H9 (cell line): ENCODE data around the gene PSME1. TPM values are rescaled to one million over a fixed set of nuclear protein-coding genes. Genes with fewer than 3 reads are reported as not detected.
A peak's percentile ranks its signal among the peaks of the same experiment; 100 is the strongest.

Experiments used
- DNase-seq: peaks from one replicate; pipeline ENCODE4 v3.0.0-alpha.2; 2017
- H2AFZ ChIP-seq: one replicate; pipeline ENCODE4 v1.6.1; 2013; ENCODE audit warnings: mild to moderate bottlenecking, low read length, control low read depth, moderate library complexity
- H2AK5ac ChIP-seq: 2 replicates; pipeline ENCODE4 v1.6.1; 2013; ENCODE audit warnings: low read length, control low read depth, mixed read lengths; ENCODE audit not compliant: insufficient read length
- H2BK120ac ChIP-seq: one replicate; pipeline ENCODE4 v1.6.1; 2013; ENCODE audit warnings: low read depth, mild to moderate bottlenecking, low read length, control low read depth, inconsistent platforms; ENCODE audit not compliant: poor library complexity, severe bottlenecking
- H2BK12ac ChIP-seq: 2 replicates; pipeline ENCODE4 v1.6.1; 2013; ENCODE audit warnings: low read length, control low read depth, mixed read lengths, low read depth; ENCODE audit not compliant: insufficient read length
- H2BK15ac ChIP-seq: 2 replicates; pipeline ENCODE4 v1.6.1; 2013; ENCODE audit warnings: low read depth, low read length, control low read depth
- H2BK20ac ChIP-seq: one replicate; pipeline ENCODE4 v1.6.1; 2013; ENCODE audit warnings: low read depth, mild to moderate bottlenecking, low read length, control low read depth, inconsistent platforms; ENCODE audit not compliant: poor library complexity, severe bottlenecking
- H2BK5ac ChIP-seq: 2 replicates; pipeline ENCODE4 v1.6.1; 2013; ENCODE audit warnings: low read length, control low read depth, mixed read lengths; ENCODE audit not compliant: insufficient read length
- H3K14ac ChIP-seq: 2 replicates; pipeline ENCODE4 v1.6.1; 2013; ENCODE audit warnings: low read length, control low read depth; ENCODE audit not compliant: insufficient read depth
- H3K18ac ChIP-seq: 2 replicates; pipeline ENCODE4 v1.6.1; 2013; ENCODE audit warnings: low read depth, mild to moderate bottlenecking, mixed read lengths, low read length, control low read depth; ENCODE audit not compliant: insufficient read length
- H3K23ac ChIP-seq: 2 replicates; pipeline ENCODE4 v1.6.1; 2013; ENCODE audit warnings: low read length, control low read depth, mixed read lengths, low read depth; ENCODE audit not compliant: insufficient read length
- H3K23me2 ChIP-seq: 2 replicates; pipeline ENCODE4 v1.6.1; 2013; ENCODE audit warnings: low read depth, mild to moderate bottlenecking, mixed read lengths, low read length, control low read depth; ENCODE audit not compliant: insufficient read length, poor library complexity, severe bottlenecking
- H3K27ac ChIP-seq: 2 replicates; pipeline ENCODE4 v1.5.1; 2013; ENCODE audit warnings: low read length, control low read depth, mixed read lengths, low read depth; ENCODE audit not compliant: insufficient read length
- H3K27me3 ChIP-seq: 2 replicates; pipeline ENCODE4 v1.6.1; 2013; ENCODE audit warnings: low read length, control low read depth, inconsistent platforms; ENCODE audit not compliant: insufficient read depth
- H3K4ac ChIP-seq: 2 replicates; pipeline ENCODE4 v1.6.1; 2013; ENCODE audit warnings: low read depth, mild to moderate bottlenecking, control low read depth, inconsistent platforms, low read length, moderate library complexity
- H3K4me1 ChIP-seq: 2 replicates; pipeline ENCODE4 v1.6.1; 2013; ENCODE audit warnings: low read length, control low read depth, inconsistent platforms; ENCODE audit not compliant: insufficient read depth
- H3K4me2 ChIP-seq: 2 replicates; pipeline ENCODE4 v1.6.1; 2013; ENCODE audit warnings: low read length, control low read depth, mixed read lengths; ENCODE audit not compliant: insufficient read length, insufficient read depth
- H3K56ac ChIP-seq: 2 replicates; pipeline ENCODE4 v1.6.1; 2013; ENCODE audit warnings: low read depth, mild to moderate bottlenecking, mixed read lengths, low read length, control low read depth; ENCODE audit not compliant: insufficient read length
- H3K79me1 ChIP-seq: 2 replicates; pipeline ENCODE4 v1.6.1; 2013; ENCODE audit warnings: low read depth, mild to moderate bottlenecking, moderate library complexity, low read length, control low read depth, inconsistent platforms; ENCODE audit not compliant: insufficient read depth, poor library complexity, severe bottlenecking
- H3K79me2 ChIP-seq: 2 replicates; pipeline ENCODE4 v1.6.1; 2013; ENCODE audit warnings: low read length, control low read depth, inconsistent platforms; ENCODE audit not compliant: insufficient read depth
- H3K9ac ChIP-seq: 2 replicates; pipeline ENCODE4 v1.6.1; 2013; ENCODE audit warnings: low read length, control low read depth, mixed read lengths; ENCODE audit not compliant: insufficient read length; ENCODE audit errors: extremely low read depth
- H3K9me3 ChIP-seq: one replicate; pipeline ENCODE4 v1.6.1; 2013; ENCODE audit warnings: low read depth, low read length, inconsistent platforms; ENCODE audit not compliant: control insufficient read depth
- H3T11ph ChIP-seq: one replicate; pipeline ENCODE4 v1.6.1; 2013; ENCODE audit warnings: mild to moderate bottlenecking, low read length, control low read depth, inconsistent platforms
- H4K20me1 ChIP-seq: one replicate; pipeline ENCODE4 v1.6.1; 2013; ENCODE audit not compliant: control insufficient read depth, insufficient read length, insufficient read depth
- H4K5ac ChIP-seq: 2 replicates; pipeline ENCODE4 v1.6.1; 2013; ENCODE audit warnings: low read depth, mild to moderate bottlenecking, mixed read lengths, low read length, control low read depth; ENCODE audit not compliant: insufficient read length
- H4K8ac ChIP-seq: replicated peaks from 2 replicates; pipeline ENCODE4 v1.6.1; 2013; ENCODE audit warnings: low read length, control low read depth, mixed read lengths, low read depth; ENCODE audit not compliant: insufficient read length
- H4K91ac ChIP-seq: 2 replicates; pipeline ENCODE4 v1.6.1; 2013; ENCODE audit warnings: low read depth, mild to moderate bottlenecking, moderate library complexity, mixed read lengths, low read length, control low read depth; ENCODE audit not compliant: insufficient read length
- H3K27ac Mint-ChIP-seq, 3 experiments: 2 replicates in 2 of 3; 3 replicates in 1 of 3; pipeline ENCODE4 v1.8.0; 2020 to 2021; ENCODE audit warnings: mixed read lengths in 3 of 3, mild to moderate bottlenecking in 1 of 3, moderate library complexity in 1 of 3
- H3K27me3 Mint-ChIP-seq: 2 replicates; pipeline ENCODE4 v1.8.0; 2021; ENCODE audit warnings: low read depth, mild to moderate bottlenecking, moderate library complexity, mixed read lengths
- H3K36me3 Mint-ChIP-seq, 3 experiments: 2 replicates in 2 of 3; 3 replicates in 1 of 3; pipeline ENCODE4 v1.8.0; 2020 to 2021; ENCODE audit warnings: low read depth in 3 of 3, mixed read lengths in 3 of 3; ENCODE audit not compliant: insufficient read depth in 1 of 3
- H3K4me1 Mint-ChIP-seq, 2 experiments: 2 replicates each; pipeline ENCODE4 v1.8.0; 2020; ENCODE audit warnings: mixed read lengths in 2 of 2
- H3K4me3 Mint-ChIP-seq, 2 experiments: 2 replicates in 1 of 2; 3 replicates in 1 of 2; pipeline ENCODE4 v1.8.0; 2020 to 2021; ENCODE audit warnings: mild to moderate bottlenecking in 2 of 2, mixed read lengths in 2 of 2, moderate library complexity in 1 of 2
- H3K9me3 Mint-ChIP-seq, 2 experiments: 2 replicates in 1 of 2; 3 replicates in 1 of 2; pipeline ENCODE4 v1.8.0; 2020; ENCODE audit warnings: mild to moderate bottlenecking in 2 of 2, mixed read lengths in 2 of 2, moderate library complexity in 1 of 2
- WGBS: extraction: QIAGEN DNeasy Blood & Tissue Kit; methylation state at CpG from one replicate; pipeline ENCODE4 v1.1.7; 2013; ENCODE audit warnings: missing lambda C conversion rate, low lambda C conversion rate, mixed read lengths; ENCODE audit not compliant: insufficient read length; ENCODE audit errors: extremely low coverage; 5-methylcytosine and 5-hydroxymethylcytosine counted together
- total RNA-seq: library from RNA; stranded (reverse); gene quantifications from 2 replicates; pipeline ENCODE4 v1.2.1, GENCODE V29; 2021
- TF ChIP-seq, protein P1 (sequence below): fragments of 200-600 bp; sonication (generic); conservative IDR thresholded peaks from 3 replicates; pipeline ENCODE4 v1.8.0; 2021; ENCODE audit warnings: antibody characterized with exemption, mild to moderate bottlenecking

PSME1 gene
- total RNA-seq, 1 experiment from 2014 or later, result 109 TPM

DNA sequence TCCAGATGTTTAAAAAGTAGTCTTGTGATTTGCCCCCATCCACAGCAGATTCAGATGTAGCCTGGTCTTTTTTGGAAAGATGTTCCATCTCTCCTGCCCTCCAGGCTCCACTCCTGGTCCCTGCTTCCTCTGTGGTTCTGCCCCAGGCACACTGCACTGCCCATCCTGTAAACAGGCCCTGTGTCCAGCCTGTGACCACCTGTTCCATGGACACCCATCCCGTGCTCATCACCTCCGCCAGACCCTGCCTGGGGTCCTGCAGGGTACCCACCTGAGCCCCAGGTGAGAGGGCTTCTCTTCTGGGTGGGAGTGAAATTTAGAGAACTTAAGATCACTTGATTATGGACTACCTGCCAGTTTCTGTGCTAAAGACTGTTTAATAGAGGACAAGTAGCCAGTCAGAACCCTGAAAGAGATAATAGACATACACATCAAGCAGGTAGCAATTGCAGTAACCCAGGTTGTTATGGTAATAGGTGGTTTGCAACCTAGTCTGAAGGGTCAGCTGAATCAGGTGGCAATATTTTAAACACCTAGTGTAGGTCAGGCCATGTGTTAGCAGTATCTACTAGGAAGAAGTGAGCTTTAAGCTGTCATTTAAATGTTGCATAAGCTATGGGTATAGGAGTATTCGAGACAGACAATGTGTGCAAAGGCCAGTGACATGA lies 13.4 kb downstream of the PSME1 start:
- no peak overlapping the region for H4K5ac ChIP-seq
- H4K8ac ChIP-seq, result no peak overlapping the region
- no peak overlapping the region for H3K27ac Mint-ChIP-seq
- no peaks in the 10 kb centered on the region for H3K27me3 ChIP-seq
- H4K91ac ChIP-seq, result no peak overlapping the region
- peaks cover 8% of the 10 kb centered on the region; the same call in 1 of the 2 replicates for H3K79me2 ChIP-seq
- no peak overlapping the region for H2BK5ac ChIP-seq
- no peak overlapping the region for H2BK12ac ChIP-seq
- no peaks in the 10 kb centered on the region for H3K27me3 Mint-ChIP-seq
- no peak overlapping the region for H3K4ac ChIP-seq
- no peaks in the 10 kb centered on the region for H3K4me1 ChIP-seq
- H2BK15ac ChIP-seq, result no peak overlapping the region
- peaks cover 19% of the 10 kb centered on the region for H3K23me2 ChIP-seq
- H3K4me3 Mint-ChIP-seq, result peak overlapping the region in 1 of 2 experiments; percentile 99; a peak in 4 of 5 replicates
- peaks cover 21 to 58% (median 56%) of the 10 kb centered on the region in 3 experiments for H3K36me3 Mint-ChIP-seq
- no peak overlapping the region for H3K14ac ChIP-seq
- DNase-seq, result no peak
- H2BK20ac ChIP-seq, result no peak overlapping the region
- H3K4me1 Mint-ChIP-seq, result peaks cover 21 to 24% of the 10 kb centered on the region in 2 experiments
- no peaks in the 10 kb centered on the region for H3K9me3 ChIP-seq
- H3K9ac ChIP-seq, result no peak overlapping the region
- no peak overlapping the region for H2AFZ ChIP-seq
- H2AK5ac ChIP-seq, result no peak overlapping the region
- H3K56ac ChIP-seq, result no peak overlapping the region
- H3K4me2 ChIP-seq, result no peak overlapping the region
- no peaks in the 10 kb centered on the region for H4K20me1 ChIP-seq
- WGBS, result no CpG with 5 or more reads among the region's 3 CpGs
- no peak overlapping the region for H3K27ac ChIP-seq
- no peak overlapping the region for H3K23ac ChIP-seq
- H3K9me3 Mint-ChIP-seq, result no peaks in the 10 kb centered on the region
- H3K79me1 ChIP-seq, result peaks cover 4% of the 10 kb centered on the region
- no peak overlapping the region for H2BK120ac ChIP-seq
- no peak overlapping the region for H3K18ac ChIP-seq
- TF ChIP-seq, protein P1, sequence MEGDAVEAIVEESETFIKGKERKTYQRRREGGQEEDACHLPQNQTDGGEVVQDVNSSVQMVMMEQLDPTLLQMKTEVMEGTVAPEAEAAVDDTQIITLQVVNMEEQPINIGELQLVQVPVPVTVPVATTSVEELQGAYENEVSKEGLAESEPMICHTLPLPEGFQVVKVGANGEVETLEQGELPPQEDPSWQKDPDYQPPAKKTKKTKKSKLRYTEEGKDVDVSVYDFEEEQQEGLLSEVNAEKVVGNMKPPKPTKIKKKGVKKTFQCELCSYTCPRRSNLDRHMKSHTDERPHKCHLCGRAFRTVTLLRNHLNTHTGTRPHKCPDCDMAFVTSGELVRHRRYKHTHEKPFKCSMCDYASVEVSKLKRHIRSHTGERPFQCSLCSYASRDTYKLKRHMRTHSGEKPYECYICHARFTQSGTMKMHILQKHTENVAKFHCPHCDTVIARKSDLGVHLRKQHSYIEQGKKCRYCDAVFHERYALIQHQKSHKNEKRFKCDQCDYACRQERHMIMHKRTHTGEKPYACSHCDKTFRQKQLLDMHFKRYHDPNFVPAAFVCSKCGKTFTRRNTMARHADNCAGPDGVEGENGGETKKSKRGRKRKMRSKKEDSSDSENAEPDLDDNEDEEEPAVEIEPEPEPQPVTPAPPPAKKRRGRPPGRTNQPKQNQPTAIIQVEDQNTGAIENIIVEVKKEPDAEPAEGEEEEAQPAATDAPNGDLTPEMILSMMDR, result no peak
- no peak overlapping the region for H3T11ph ChIP-seq
